Right lobe of liver (tissue), 6 donors: ENCODE results near the gene COMMD1. TPM values are rescaled to one million over a fixed set of nuclear protein-coding genes. Genes with fewer than 3 reads are reported as not detected.
"Not testable (repeated sequence)": the region's sequence is repeated elsewhere in the genome, so short reads cannot be mapped to it uniquely, and the experiment has no call there.

Experiments
- ATAC-seq, 4 donors: fragments of 200-7000 bp; cut with Tn5 transposase; one replicate each; pipeline ENCODE4 v1.9.1; 2020; ENCODE audit warnings: mild to moderate bottlenecking in 4 of 4, moderate library complexity in 4 of 4
- DNase-seq, 3 donors: peaks; one replicate each; pipeline ENCODE4 v3.0.0-alpha.2; 2020
- H3K27ac ChIP-seq, 3 donors: fragments of 200-600 bp; one replicate each; pipeline ENCODE4 v1.8.0; 2022
- H3K27me3 ChIP-seq, 2 donors: fragments of 200-600 bp; one replicate each; pipeline ENCODE4 v1.8.0; 2022
- H3K36me3 ChIP-seq, 4 donors: fragments of 200-600 bp; sonication (generic) in 1 of 4; one replicate each; pipeline versions ENCODE4 v1.5.1 to v1.8.0; 2017 to 2022; ENCODE audit warnings: control low read depth in 1 of 4
- H3K4me1 ChIP-seq, 4 donors: fragments of 200-600 bp; sonication (generic) in 1 of 4; one replicate each; pipeline versions ENCODE4 v1.5.1 to v1.8.0; 2017 to 2022; ENCODE audit warnings: control low read depth in 1 of 4
- H3K4me3 ChIP-seq, 3 donors: fragments of 200-600 bp; one replicate each; pipeline ENCODE4 v1.8.0; 2022
- H3K9me3 ChIP-seq, 4 donors: fragments of 200-600 bp; sonication (generic) in 1 of 4; one replicate each; pipeline versions ENCODE4 v1.5.1 to v1.8.0; 2017 to 2022; ENCODE audit warnings: control low read depth in 1 of 4
- POLR2A ChIP-seq: fragments of 450-650 bp; IDR thresholded peaks from one replicate; pipeline ENCODE4 v1.6.1; 2017; ENCODE audit warnings: antibody characterized with exemption, mild to moderate bottlenecking
- WGBS: methylation state at CpG from one replicate; pipeline ENCODE4 v1.1.6; 2018; ENCODE audit warnings: low coverage, low lambda C conversion rate; ENCODE audit not compliant: insufficient coverage; ENCODE audit errors: missing lambda C conversion rate; 5-methylcytosine and 5-hydroxymethylcytosine counted together
- intact Hi-C, 2 donors: fragments of 100-400 bp; cut with DNase I; formaldehyde crosslinking; loops; one replicate each; pipeline versions ENCODE4 v1.11.2 to v1.14.1; 2022
- total RNA-seq, 6 experiments: library from RNA; depleted of rRNA in 2 of 6; stranded (reverse); fragments of >200 nt in 2 of 6; fragmentation: NEBNext Ultra II Directional in 3 of 6; extraction: Animal tissue kit (Norgen Biotek cat#: 25700) in 3 of 6; gene quantifications; one replicate each; pipeline versions ENCODE4 v1.1.0 to v1.2.4, GENCODE V29; 2016 to 2023
- TF ChIP-seq, protein P1 (sequence below), 4 donors: fragments of 200-600 bp in 3 of 4; fragments of 450-650 bp in 1 of 4; IDR thresholded peaks; one replicate each; pipeline versions ENCODE4 v1.5.1 to v1.8.0; 2016 to 2022; ENCODE audit warnings: antibody characterized with exemption in 4 of 4, mild to moderate bottlenecking in 2 of 4
- donor health status: DM: no; HTN: yes; CAD: no.
- donor health status: DM: no; HTN: no; CAD: no.
- donor health status: DM: no; HTN: no; CAD: no.
- donor health status: DM: no; HTN: yes; CAD: no.
- donor health status: DM: no; HTN: yes; CAD: no.

Gene COMMD1
- total RNA-seq, 6 experiments from 2014 or later, result 17.2 to 21.6 (median 18.7) TPM

DNA sequence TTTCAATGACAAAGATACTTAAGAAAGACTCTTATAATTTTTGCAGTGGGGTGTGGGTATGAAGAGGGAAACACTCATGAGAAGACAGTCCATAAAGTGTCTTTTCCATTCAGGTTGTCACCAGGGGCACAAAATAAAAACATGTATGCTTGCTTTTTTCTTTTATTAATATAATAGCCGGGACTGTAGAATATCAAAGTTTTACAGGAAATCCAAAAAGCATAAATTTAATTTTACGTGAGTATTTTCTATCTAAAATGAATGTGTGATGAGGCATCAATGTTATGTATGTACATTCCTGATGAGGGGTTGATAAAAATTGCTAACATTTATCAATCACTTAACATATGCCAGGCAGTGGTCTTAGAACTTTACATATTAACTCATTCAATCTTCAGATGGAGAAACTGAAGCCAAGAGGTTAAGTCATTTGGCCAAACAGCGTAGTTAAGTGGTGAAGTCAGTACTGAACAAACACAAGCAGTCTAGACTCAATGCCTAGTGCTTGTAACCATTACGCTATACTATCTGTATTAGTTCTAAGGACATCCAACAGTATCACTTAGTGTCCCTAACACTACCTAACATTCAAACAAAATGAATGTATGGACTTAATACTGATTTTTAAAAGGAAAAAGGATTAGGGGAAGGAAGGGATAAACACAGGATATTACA is 27.8 kb upstream of the COMMD1 start:
- no peaks in the 10 kb centered on the region for H3K27me3 ChIP-seq
- intact Hi-C loops, result no loop called here
- ATAC-seq (no peak), DNase-seq (no peak)
- no peaks in the 10 kb centered on the region for H3K4me1 ChIP-seq
- H3K36me3 ChIP-seq, result peaks cover 5 to 96% (median 52%) of the 10 kb centered on the region in 4 donors
- no peak for TF ChIP-seq POLR2A
- TF ChIP-seq, protein P1, sequence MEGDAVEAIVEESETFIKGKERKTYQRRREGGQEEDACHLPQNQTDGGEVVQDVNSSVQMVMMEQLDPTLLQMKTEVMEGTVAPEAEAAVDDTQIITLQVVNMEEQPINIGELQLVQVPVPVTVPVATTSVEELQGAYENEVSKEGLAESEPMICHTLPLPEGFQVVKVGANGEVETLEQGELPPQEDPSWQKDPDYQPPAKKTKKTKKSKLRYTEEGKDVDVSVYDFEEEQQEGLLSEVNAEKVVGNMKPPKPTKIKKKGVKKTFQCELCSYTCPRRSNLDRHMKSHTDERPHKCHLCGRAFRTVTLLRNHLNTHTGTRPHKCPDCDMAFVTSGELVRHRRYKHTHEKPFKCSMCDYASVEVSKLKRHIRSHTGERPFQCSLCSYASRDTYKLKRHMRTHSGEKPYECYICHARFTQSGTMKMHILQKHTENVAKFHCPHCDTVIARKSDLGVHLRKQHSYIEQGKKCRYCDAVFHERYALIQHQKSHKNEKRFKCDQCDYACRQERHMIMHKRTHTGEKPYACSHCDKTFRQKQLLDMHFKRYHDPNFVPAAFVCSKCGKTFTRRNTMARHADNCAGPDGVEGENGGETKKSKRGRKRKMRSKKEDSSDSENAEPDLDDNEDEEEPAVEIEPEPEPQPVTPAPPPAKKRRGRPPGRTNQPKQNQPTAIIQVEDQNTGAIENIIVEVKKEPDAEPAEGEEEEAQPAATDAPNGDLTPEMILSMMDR (IDR thresholded peaks at IDR 0.05), result no peak
- H3K9me3 ChIP-seq, result no peaks in the 10 kb centered on the region
- 95% methylated on average over 4 of the region's 4 CpGs for WGBS
- no peak overlapping the region for H3K4me3 ChIP-seq
- no peak overlapping the region for H3K27ac ChIP-seq

DNA sequence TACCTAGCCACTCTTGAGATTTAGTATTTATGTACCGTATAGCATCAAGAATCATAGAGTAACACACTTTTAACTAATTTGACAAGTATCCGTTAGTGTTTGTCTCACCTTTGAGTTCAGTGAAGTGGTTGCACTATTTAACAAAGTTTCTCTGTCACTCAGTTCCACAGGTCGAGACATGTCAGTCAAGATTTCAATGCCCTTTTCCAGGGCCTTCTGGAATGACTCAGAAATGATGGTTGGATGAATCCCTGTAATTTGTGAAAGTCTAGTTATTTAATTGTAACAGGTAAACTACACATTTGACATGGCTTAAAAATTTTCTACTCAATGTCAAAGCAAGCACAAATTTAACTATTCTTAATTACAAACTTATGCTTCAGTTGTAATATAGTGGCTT is 26.7 kb upstream of the COMMD1 start:
- ATAC-seq (no peak), DNase-seq (no peak)
- Histone ChIP-seq H3K27me3 (no peaks in the 10 kb centered on the region), H3K27ac (no peak overlapping the region), H3K9me3 (no peaks in the 10 kb centered on the region), H3K4me3 (no peak overlapping the region), H3K4me1 (no peaks in the 10 kb centered on the region), H3K36me3 (peaks cover 5 to 94% (median 55%) of the 10 kb centered on the region in 4 donors)
- 90% methylated on average over 3 of the region's 3 CpGs for WGBS
- intact Hi-C loops, result no loop called here
- no peak for TF ChIP-seq POLR2A
- TF ChIP-seq, protein P1 (IDR thresholded peaks at IDR 0.05), result no peak

DNA sequence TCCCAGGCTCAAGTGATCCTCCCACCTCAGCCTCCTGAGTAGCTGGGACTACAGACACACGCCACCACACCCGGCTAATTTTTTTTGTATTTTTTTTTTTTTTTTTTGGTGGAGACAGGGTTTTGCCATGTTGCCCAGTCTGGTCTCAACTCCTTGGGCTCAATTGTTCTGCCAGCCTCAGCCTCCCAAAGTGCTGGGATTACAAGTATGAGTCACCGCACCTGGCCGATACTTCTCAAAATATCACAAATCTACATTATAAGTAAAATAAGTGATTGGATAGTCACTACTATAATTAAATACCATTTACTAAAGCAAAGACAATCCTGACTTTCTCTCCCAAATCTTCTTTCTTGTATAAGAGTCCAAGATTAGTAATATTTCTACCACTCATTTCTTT is 26.1 kb upstream of the COMMD1 start:
- ATAC-seq, H3K27ac ChIP-seq, H3K27me3 ChIP-seq, DNase-seq, intact Hi-C loops, H3K4me1 ChIP-seq, H3K9me3 ChIP-seq, H3K4me3 ChIP-seq: not testable (repeated sequence)
- H3K36me3 ChIP-seq, result peaks cover 5 to 97% (median 59%) of the 10 kb centered on the region in 4 donors
- WGBS, result 88% methylated on average over 3 of the region's 4 CpGs

DNA sequence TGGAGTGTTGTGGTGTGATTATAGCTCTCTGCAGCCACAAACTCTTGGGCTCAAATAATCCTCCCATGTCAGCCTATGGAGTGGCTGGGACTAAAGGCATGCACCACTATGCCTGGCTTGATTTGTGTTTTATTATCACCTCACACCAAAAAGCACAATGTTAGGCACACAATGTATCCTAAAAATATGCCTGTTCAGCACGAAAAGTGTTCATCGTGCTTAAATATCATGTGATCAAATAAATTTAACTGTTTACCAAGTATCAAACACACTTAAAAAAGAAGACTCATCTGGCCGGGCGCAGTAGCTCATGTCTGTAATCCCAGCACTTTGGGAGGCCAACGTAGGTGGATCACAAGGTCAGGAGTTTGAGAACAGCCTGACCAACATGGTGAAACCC is 22.6 kb upstream of the COMMD1 start:
- intact Hi-C loops, result no loop called here
- DNase-seq, result no peak
- peaks cover 0 to 14% (median 6%) of the 10 kb centered on the region in 4 donors for H3K4me1 ChIP-seq
- H3K4me3 ChIP-seq, result no peak overlapping the region
- H3K36me3 ChIP-seq, result peaks cover 0 to 71% (median 47%) of the 10 kb centered on the region in 4 donors
- H3K27me3 ChIP-seq, result no peaks in the 10 kb centered on the region
- no peak for ATAC-seq
- H3K27ac ChIP-seq, result no peak overlapping the region
- 82% methylated on average over 5 of the region's 5 CpGs for WGBS
- no peaks in the 10 kb centered on the region for H3K9me3 ChIP-seq
- TF ChIP-seq, protein P1 (IDR thresholded peaks at IDR 0.05), result no peak
- TF ChIP-seq POLR2A, result no peak

DNA sequence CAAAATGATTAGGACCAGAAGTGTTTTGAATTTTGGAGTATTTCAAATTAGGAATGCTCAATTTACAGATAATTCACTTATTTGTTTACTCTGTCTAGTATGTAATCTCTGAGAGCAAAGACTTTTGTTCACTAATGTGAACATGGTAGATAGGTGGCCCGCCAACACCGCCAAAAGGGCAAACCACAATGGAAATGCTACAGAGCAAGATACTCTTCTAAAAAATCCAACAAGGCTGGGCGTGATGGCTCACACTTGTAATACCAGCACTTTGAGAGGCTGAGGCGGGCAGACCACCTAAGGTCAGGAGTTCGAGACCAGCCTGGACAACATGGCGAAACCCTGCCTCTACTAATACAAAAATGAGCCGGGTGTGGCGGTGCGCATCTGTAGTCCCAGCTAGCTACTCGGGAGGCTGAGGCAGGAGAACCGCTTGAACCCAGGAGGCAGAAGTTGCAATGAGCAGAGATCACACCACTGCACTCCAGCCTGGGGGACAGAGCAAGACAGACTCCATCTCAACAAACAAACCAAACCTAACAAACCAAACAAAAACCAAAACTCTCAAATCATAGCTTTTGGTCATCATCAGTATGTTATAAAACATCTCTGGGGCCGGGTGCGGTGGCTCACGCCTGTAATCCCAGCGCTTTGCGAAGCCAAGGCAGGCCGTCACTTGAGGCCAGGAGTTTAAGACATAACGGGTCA is 19.4 kb upstream of the COMMD1 start:
- ATAC-seq (no peak), DNase-seq (no peak)
- WGBS, result 84% methylated on average over 6 of the region's 18 CpGs
- no peaks in the 10 kb centered on the region for H3K27me3 ChIP-seq
- intact Hi-C loops, result no loop called here
- H3K36me3 ChIP-seq, result peaks cover 0 to 40% (median 23%) of the 10 kb centered on the region in 4 donors
- H3K27ac ChIP-seq, result no peak overlapping the region
- no peaks in the 10 kb centered on the region for H3K9me3 ChIP-seq
- peaks cover 0 to 14% (median 6%) of the 10 kb centered on the region in 4 donors for H3K4me1 ChIP-seq
- TF ChIP-seq, protein P1 (IDR thresholded peaks at IDR 0.05), result no peak
- no peak for TF ChIP-seq POLR2A
- H3K4me3 ChIP-seq, result no peak overlapping the region
